Hepatocyte (in vitro differentiated cells): ENCODE measurements around the gene CD58. TPM values are rescaled to one million over a fixed set of nuclear protein-coding genes. Genes with fewer than 3 reads are reported as not detected.

Source experiments
- DNase-seq: peaks from one replicate; pipeline ENCODE4 v3.0.0-alpha.2; 2016; ENCODE audit warnings: low spot score
- H2AFZ ChIP-seq: fragments of 200-600 bp; sonication (generic); 2 replicates; pipeline ENCODE4 v1.6.0; 2016; ENCODE audit warnings: antibody characterized with exemption, mild to moderate bottlenecking
- H3K27ac ChIP-seq: fragments of 200-600 bp; sonication (generic); 2 replicates; pipeline ENCODE4 v1.5.1; 2016; ENCODE audit warnings: mild to moderate bottlenecking
- H3K27me3 ChIP-seq: fragments of 200-600 bp; sonication (generic); 2 replicates; pipeline ENCODE4 v1.6.1; 2016
- H3K36me3 ChIP-seq: fragments of 200-600 bp; sonication (generic); replicated peaks from 2 replicates; pipeline ENCODE4 v1.5.1; 2016; ENCODE audit warnings: low read depth; ENCODE audit not compliant: insufficient read depth
- H3K4me1 ChIP-seq: fragments of 200-600 bp; sonication (generic); 2 replicates; pipeline ENCODE4 v1.5.1; 2016; ENCODE audit warnings: mild to moderate bottlenecking, moderate library complexity; ENCODE audit not compliant: insufficient read depth
- H3K4me2 ChIP-seq: fragments of 200-600 bp; sonication (generic); 2 replicates; pipeline ENCODE4 v1.6.0; 2016
- H3K4me3 ChIP-seq: fragments of 200-600 bp; sonication (generic); 2 replicates; pipeline ENCODE4 v1.5.1; 2016; ENCODE audit warnings: mild to moderate bottlenecking
- H3K79me2 ChIP-seq: fragments of 200-600 bp; sonication (generic); 2 replicates; pipeline ENCODE4 v1.6.0; 2017; ENCODE audit warnings: mild to moderate bottlenecking
- H3K9me2 ChIP-seq: fragments of 200-600 bp; sonication (generic); replicated peaks from 2 replicates; pipeline ENCODE4 v1.6.0; 2017; ENCODE audit warnings: mild to moderate bottlenecking; ENCODE audit not compliant: insufficient read depth
- H3K9me3 ChIP-seq: fragments of 200-600 bp; sonication (generic); 2 replicates; pipeline ENCODE4 v1.5.1; 2016; ENCODE audit warnings: low read depth, mild to moderate bottlenecking
- H4K20me1 ChIP-seq: fragments of 200-600 bp; sonication (generic); 2 replicates; pipeline ENCODE4 v1.6.0; 2016; ENCODE audit warnings: mild to moderate bottlenecking; ENCODE audit not compliant: insufficient read depth, poor library complexity, severe bottlenecking
- CTCF ChIP-seq: fragments of 200-600 bp; sonication (generic); IDR thresholded peaks from 2 replicates; pipeline ENCODE4 v1.5.1; 2016; ENCODE audit warnings: antibody characterized with exemption, mild to moderate bottlenecking; ENCODE audit not compliant: poor library complexity
- EZH2 ChIP-seq: fragments of 200-600 bp; sonication (generic); IDR thresholded peaks from 2 replicates; pipeline ENCODE4 v1.6.1; 2016; ENCODE audit warnings: antibody characterized with exemption, mild to moderate bottlenecking, borderline replicate concordance
- EZH2phosphoT487 ChIP-seq: fragments of 200-600 bp; sonication (generic); IDR thresholded peaks from one replicate; pipeline ENCODE4 v1.6.1; 2018; ENCODE audit warnings: antibody characterized with exemption, mild to moderate bottlenecking, low read depth, moderate library complexity; ENCODE audit not compliant: unreplicated experiment, severe bottlenecking
- WGBS: methylation state at CpG from one replicate; pipeline ENCODE4 v1.1.6; 2016; ENCODE audit warnings: low lambda C conversion rate; ENCODE audit errors: missing lambda C conversion rate; 5-methylcytosine and 5-hydroxymethylcytosine counted together
- polyA plus RNA-seq: library from polyadenylated mRNA; unstranded; fragments of >200 nt; fragmentation: Nextera tagmentation; extraction: Ambion mirVana; gene quantifications from 2 replicates; pipeline ENCODE4 v1.2.1, GENCODE V29; 2016
- total RNA-seq: library from RNA; depleted of rRNA; stranded (reverse); fragments of >200 nt; gene quantifications from 2 replicates; pipeline ENCODE4 v1.2.3, GENCODE V29; 2014

CD58 gene
- total and polyA plus RNA-seq, 2 experiments from 2014 or later: 14.4 to 26.9 TPM

GRCh38 chr1:116470671-116471070 is 100.2 kb downstream of the CD58 start:
- H3K27me3 ChIP-seq: no peaks in the 10 kb centered on the region
- peak overlapping the region; percentile 7 for H3K4me2 ChIP-seq
- peaks cover 69% of the 10 kb centered on the region for H3K4me1 ChIP-seq
- H3K27ac ChIP-seq: peak overlapping the region; percentile 41
- peaks cover 32% of the 10 kb centered on the region for H3K79me2 ChIP-seq
- no peak overlapping the region for H2AFZ ChIP-seq
- H3K9me2 ChIP-seq: no peaks in the 10 kb centered on the region
- no peak overlapping the region for H3K4me3 ChIP-seq
- DNase-seq: no peak
- 100% methylated on average over 1 of the region's 1 CpG for WGBS
- no peaks in the 10 kb centered on the region for H3K9me3 ChIP-seq
- TF ChIP-seq EZH2phosphoT487: no peak
- no peak for TF ChIP-seq EZH2
- no peak for TF ChIP-seq CTCF
- H4K20me1 ChIP-seq: no peaks in the 10 kb centered on the region
- no peaks in the 10 kb centered on the region for H3K36me3 ChIP-seq

- Histone ChIP-seq H3K36me3 (no peaks in the 10 kb centered on the region), H3K9me2 (no peaks in the 10 kb centered on the region), H3K4me1 (peaks cover 51% of the 10 kb centered on the region), H3K79me2 (peaks cover 32% of the 10 kb centered on the region), H3K9me3 (no peaks in the 10 kb centered on the region), H3K27me3 (no peaks in the 10 kb centered on the region), H3K27ac (peak overlapping the region; percentile 93), H2AFZ (no peak overlapping the region), H3K4me3 (no peak overlapping the region), H3K4me2 (peak overlapping the region; percentile 67), H4K20me1 (no peaks in the 10 kb centered on the region)
- no peak for TF ChIP-seq EZH2phosphoT487
- TF ChIP-seq EZH2: no peak
- TF ChIP-seq CTCF: no peak
- WGBS: 78% methylated on average over 2 of the region's 2 CpGs
- DNase-seq: no peak
Observed at GRCh38 chr1:116466810-116467557, 103.8 kb downstream of the CD58 start.

DNA sequence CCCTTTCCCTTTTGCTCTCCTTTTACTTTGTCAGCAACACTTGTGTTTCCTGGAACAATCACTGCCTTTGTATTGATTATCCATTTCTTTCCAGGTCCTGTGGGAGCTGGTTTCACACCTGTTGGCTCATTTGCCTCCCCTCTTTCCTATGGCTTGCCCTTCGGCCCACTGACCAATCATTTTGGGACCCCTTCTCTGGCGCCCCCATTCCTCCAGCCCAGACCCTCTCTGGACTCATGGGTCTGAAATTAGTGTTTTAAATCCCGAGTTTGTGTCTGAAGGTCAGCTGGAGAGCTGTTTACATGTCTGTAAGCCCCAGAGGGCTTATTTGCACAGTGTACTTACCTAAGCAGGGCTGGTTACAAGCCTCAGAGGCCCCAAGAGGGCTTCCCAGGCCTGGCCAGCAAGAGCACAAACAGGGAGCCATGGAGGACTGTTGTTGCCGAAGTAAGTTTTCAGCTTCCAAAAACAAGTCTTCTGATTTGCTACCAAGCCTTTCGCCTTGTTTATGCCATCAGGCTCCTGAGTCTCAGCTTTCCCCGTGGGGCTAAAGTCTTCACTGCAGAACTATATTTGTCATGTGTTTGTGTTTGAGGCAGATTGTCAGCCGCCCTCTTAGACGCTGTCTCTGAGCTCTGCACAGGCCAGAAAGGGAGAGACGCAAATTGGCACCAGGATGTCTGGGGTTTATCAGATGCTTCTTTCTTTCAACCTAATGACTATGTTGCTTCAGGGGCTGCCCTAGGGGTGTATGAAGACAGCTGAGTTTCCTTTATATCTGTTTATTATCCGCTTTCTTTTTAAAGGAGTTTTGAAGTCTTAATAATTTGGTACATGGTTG is 104.8 kb downstream of the CD58 start:
- Histone ChIP-seq H3K4me2 (peak overlapping the region; percentile 67), H3K9me3 (no peaks in the 10 kb centered on the region), H3K4me1 (peaks cover 41% of the 10 kb centered on the region), H3K79me2 (peaks cover 31% of the 10 kb centered on the region), H3K27me3 (no peaks in the 10 kb centered on the region), H2AFZ (peak overlapping the region; percentile 37), H4K20me1 (no peaks in the 10 kb centered on the region), H3K36me3 (no peaks in the 10 kb centered on the region), H3K27ac (peak overlapping the region; percentile 93), H3K4me3 (no peak overlapping the region), H3K9me2 (no peaks in the 10 kb centered on the region)
- TF ChIP-seq EZH2 (no peak), EZH2phosphoT487 (no peak), CTCF (no peak)
- 29% methylated on average over 10 of the region's 10 CpGs for WGBS
- peak; percentile 64 for DNase-seq
